OCI-LY1 (cell line): ENCODE data around the gene MXD4.

Experiments used
- H2AFZ ChIP-seq: fragments of 200-600 bp; sonication (generic), shearing (Covaris generic); 2 replicates; pipeline ENCODE4 v1.6.0; 2014; ENCODE audit warnings: antibody characterized with exemption, mild to moderate bottlenecking, low read length
- H3F3A ChIP-seq: fragments of 200-600 bp; sonication (generic), shearing (Covaris generic); 2 replicates; pipeline ENCODE4 v1.6.0; 2014; ENCODE audit warnings: mild to moderate bottlenecking, antibody characterized with exemption, low read length, moderate library complexity; ENCODE audit not compliant: insufficient read depth
- H3K27ac ChIP-seq: fragments of 200-600 bp; sonication (generic); 2 replicates; pipeline ENCODE4 v1.5.1; 2014; ENCODE audit warnings: low read length, mixed run types, mild to moderate bottlenecking, low read depth; ENCODE audit not compliant: poor library complexity, severe bottlenecking
- H3K27me3 ChIP-seq: fragments of 200-600 bp; sonication (generic); 2 replicates; pipeline ENCODE4 v1.6.0; 2014; ENCODE audit warnings: antibody characterized with exemption, mild to moderate bottlenecking, low read length, moderate library complexity; ENCODE audit not compliant: insufficient read depth
- H3K36me3 ChIP-seq: fragments of 200-600 bp; sonication (generic); 2 replicates; pipeline ENCODE4 v1.6.1; 2014; ENCODE audit warnings: mild to moderate bottlenecking, antibody characterized with exemption, low read length, moderate library complexity, mixed read lengths; ENCODE audit not compliant: insufficient read depth
- H3K4me1 ChIP-seq: fragments of 200-600 bp; sonication (generic); 2 replicates; pipeline ENCODE4 v1.5.1; 2014; ENCODE audit warnings: mild to moderate bottlenecking, low read length, moderate library complexity; ENCODE audit not compliant: insufficient read depth, severe bottlenecking
- H3K4me2 ChIP-seq: fragments of 200-600 bp; sonication (generic), shearing (Covaris generic); 2 replicates; pipeline ENCODE4 v1.6.1; 2014; ENCODE audit warnings: low read length
- H3K4me3 ChIP-seq: fragments of 200-600 bp; sonication (generic); 2 replicates; pipeline ENCODE4 v1.5.1; 2014; ENCODE audit warnings: low read length, low read depth, mild to moderate bottlenecking, mixed read lengths; ENCODE audit not compliant: poor library complexity, severe bottlenecking
- H3K79me2 ChIP-seq: fragments of 200-600 bp; shearing (Covaris generic); 2 replicates; pipeline ENCODE4 v1.6.1; 2016; ENCODE audit warnings: mixed run types, low read length, mixed read lengths; ENCODE audit not compliant: insufficient read depth
- H3K9ac ChIP-seq: fragments of 200-600 bp; sonication (generic), shearing (Covaris generic); 2 replicates; pipeline ENCODE4 v1.6.1; 2014; ENCODE audit warnings: mild to moderate bottlenecking, low read length, mixed read lengths
- H3K9me2 ChIP-seq: fragments of 200-600 bp; sonication (generic), shearing (Covaris generic); 2 replicates; pipeline ENCODE4 v1.6.1; 2014; ENCODE audit warnings: low read depth, mild to moderate bottlenecking, low read length, mixed read lengths
- H3K9me3 ChIP-seq: fragments of 200-600 bp; shearing (Covaris generic); 2 replicates; pipeline ENCODE4 v1.6.1; 2014; ENCODE audit warnings: low read length, mixed read lengths
- H4K20me1 ChIP-seq: fragments of 200-600 bp; sonication (generic), shearing (Covaris generic); 2 replicates; pipeline ENCODE4 v1.6.0; 2016; ENCODE audit warnings: mild to moderate bottlenecking, low read length; ENCODE audit not compliant: insufficient read depth
- EZH2 ChIP-seq: fragments of 200-600 bp; sonication (generic), shearing (Covaris generic); IDR thresholded peaks from 2 replicates; pipeline ENCODE4 v1.8.0; 2017; ENCODE audit warnings: borderline replicate concordance, mixed run types, mild to moderate bottlenecking, antibody characterized with exemption, low read length, moderate library complexity, mixed read lengths
- TF ChIP-seq, protein P1 (sequence below): fragments of 200-600 bp; sonication (generic), shearing (Covaris generic); IDR thresholded peaks from 2 replicates; pipeline ENCODE4 v1.5.1; 2017; ENCODE audit warnings: mild to moderate bottlenecking, antibody characterized with exemption, low read length, moderate library complexity, mixed read lengths

Gene MXD4

DNA sequence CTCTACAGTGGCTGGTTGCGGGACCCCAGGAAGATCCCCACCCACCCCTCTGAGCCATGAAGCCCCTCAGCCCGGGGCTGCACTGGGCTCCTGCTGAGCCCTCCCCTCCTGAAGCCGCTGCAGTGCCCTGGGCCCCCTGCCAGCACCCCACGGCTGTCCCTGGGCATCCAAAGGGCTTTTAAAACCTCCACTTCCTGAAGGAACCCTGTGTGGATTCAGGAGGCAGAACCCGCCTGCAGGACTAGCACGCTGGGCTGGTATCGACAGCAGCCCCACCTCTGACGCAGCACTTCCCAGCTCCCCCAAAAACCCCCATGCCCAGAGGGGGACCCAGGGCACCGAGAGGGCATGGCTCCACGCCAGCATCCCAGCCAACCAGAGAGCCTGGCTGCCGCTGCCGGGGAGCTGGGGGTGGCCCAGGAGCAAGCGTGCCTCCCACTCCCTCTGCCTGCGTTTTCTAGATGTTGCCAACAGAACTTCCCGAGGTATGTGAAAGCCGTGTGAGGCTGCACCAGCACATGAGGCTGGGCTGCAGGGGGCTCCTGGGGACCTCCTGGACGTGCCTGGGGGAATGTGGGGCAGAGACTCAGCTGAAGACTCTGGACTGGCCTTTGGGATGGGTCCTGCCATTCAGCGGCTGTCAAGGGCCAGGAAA lies 6.3 kb downstream of the MXD4 start:
- Histone ChIP-seq H4K20me1 (no peaks in the 10 kb centered on the region), H3K4me2 (no peak overlapping the region), H3K36me3 (no peaks in the 10 kb centered on the region), H3K79me2 (no peaks in the 10 kb centered on the region), H3K9me3 (no peaks in the 10 kb centered on the region), H2AFZ (no peak overlapping the region), H3K4me1 (peaks cover 7% of the 10 kb centered on the region), H3K27ac (no peak overlapping the region), H3K9me2 (no peaks in the 10 kb centered on the region), H3K9ac (no peak overlapping the region), H3K27me3 (no peaks in the 10 kb centered on the region), H3K4me3 (no peak overlapping the region), H3F3A (no peaks in the 10 kb centered on the region)
- TF ChIP-seq, protein P1, sequence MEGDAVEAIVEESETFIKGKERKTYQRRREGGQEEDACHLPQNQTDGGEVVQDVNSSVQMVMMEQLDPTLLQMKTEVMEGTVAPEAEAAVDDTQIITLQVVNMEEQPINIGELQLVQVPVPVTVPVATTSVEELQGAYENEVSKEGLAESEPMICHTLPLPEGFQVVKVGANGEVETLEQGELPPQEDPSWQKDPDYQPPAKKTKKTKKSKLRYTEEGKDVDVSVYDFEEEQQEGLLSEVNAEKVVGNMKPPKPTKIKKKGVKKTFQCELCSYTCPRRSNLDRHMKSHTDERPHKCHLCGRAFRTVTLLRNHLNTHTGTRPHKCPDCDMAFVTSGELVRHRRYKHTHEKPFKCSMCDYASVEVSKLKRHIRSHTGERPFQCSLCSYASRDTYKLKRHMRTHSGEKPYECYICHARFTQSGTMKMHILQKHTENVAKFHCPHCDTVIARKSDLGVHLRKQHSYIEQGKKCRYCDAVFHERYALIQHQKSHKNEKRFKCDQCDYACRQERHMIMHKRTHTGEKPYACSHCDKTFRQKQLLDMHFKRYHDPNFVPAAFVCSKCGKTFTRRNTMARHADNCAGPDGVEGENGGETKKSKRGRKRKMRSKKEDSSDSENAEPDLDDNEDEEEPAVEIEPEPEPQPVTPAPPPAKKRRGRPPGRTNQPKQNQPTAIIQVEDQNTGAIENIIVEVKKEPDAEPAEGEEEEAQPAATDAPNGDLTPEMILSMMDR: no peak
- TF ChIP-seq EZH2: no peak

DNA sequence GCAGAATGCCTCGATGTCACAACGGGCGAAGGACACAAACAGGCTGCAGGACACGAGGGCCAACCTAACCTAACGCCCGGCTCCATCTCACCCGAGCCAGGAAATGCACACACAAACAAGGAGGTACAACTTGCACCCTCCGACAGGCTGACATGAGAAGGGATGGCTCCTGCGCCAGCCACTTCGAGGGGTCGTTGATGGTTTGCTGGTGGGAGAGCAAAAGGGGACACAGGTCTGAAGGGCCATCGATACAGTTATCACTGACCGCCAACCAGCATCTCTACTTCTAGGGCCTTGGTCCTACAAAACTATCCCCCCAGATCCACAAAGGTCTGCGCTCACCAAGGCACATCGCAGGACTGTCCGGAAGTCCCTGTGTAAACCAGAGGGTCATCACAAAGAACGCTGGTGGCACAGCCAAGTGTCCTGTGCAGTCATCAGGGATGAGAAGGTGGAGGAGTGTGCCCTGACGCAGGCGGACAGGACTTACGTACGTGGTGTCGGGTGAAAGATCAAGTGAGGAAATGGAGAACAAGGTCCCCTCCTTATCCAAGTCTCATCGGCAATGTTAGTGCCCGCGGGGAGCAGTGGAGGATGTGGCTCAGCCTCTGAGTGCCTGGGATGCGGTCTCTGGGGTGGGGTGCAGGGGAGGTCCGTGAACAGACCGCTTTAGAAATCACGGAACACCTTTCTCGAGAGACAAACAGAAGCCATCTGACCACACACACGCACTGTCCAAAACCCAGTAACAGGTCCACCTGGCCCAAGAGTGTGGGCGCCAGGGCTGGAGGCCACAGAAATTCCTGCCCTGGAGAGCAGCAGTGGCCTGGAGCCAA lies 7.0 kb downstream of the MXD4 start:
- no peaks in the 10 kb centered on the region for H3K9me2 ChIP-seq
- no peak overlapping the region for H3K4me3 ChIP-seq
- no peaks in the 10 kb centered on the region for H3F3A ChIP-seq
- peaks cover under 1% of the 10 kb centered on the region for H3K4me1 ChIP-seq
- no peaks in the 10 kb centered on the region for H3K36me3 ChIP-seq
- H4K20me1 ChIP-seq: no peaks in the 10 kb centered on the region
- no peak overlapping the region for H3K9ac ChIP-seq
- H3K4me2 ChIP-seq: no peak overlapping the region
- H3K9me3 ChIP-seq: no peaks in the 10 kb centered on the region
- H3K79me2 ChIP-seq: no peaks in the 10 kb centered on the region
- H3K27me3 ChIP-seq: no peaks in the 10 kb centered on the region
- no peak overlapping the region for H2AFZ ChIP-seq
- no peak overlapping the region for H3K27ac ChIP-seq
- no peak for TF ChIP-seq EZH2

DNA sequence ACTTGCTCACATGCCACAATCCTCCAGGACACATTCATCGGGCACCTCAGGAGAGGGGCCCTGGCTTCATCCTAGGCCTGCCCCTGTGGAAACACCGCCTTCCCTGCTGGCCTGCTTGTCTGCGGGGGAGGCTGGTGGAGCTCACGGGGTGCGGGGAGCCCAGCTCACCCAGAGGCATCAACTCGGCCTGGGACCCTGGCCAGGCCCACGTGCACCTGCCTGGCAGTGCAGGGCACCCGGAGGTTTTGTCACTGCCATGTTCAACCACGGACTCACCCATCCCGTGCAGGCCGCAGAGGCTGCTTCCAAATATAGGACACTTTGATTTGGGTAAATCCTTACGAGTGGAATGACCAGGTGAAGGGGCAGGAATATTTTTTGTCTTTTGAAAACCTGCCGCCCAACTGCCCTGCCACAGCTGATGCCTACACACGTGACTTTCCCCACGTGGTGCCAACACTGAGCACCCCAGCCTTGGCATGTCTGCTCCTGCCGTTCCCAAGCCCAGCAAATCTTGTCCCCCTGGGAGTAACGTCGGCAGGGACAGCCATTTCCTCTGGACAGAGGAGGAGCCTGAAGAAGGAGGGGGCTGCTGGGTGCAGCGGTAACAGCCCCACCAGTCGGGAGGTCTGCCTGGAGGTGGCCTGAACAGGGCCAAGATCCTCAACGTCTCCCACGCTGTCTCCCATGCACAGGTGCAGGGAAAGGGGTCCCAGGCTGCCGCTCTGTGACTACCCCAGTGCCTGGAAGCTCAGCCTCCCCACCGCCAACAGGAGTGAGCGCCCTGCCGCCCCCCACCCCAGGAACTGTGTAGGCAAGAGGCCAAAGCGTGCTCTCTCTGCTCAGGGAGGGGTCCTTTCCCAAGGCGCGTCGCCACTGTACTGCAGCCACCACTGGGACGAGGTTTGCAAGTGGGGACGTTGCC lies 8.5 kb downstream of the MXD4 start:
- Histone ChIP-seq H2AFZ (no peak overlapping the region), H3K4me1 (no peaks in the 10 kb centered on the region), H3F3A (no peaks in the 10 kb centered on the region), H3K79me2 (no peaks in the 10 kb centered on the region), H3K4me2 (no peak overlapping the region), H3K27ac (no peak overlapping the region), H3K36me3 (no peaks in the 10 kb centered on the region), H3K9me3 (no peaks in the 10 kb centered on the region), H3K4me3 (no peak overlapping the region), H3K9ac (no peak overlapping the region), H4K20me1 (no peaks in the 10 kb centered on the region), H3K27me3 (no peaks in the 10 kb centered on the region), H3K9me2 (no peaks in the 10 kb centered on the region)
- TF ChIP-seq, protein P1: no peak
- no peak for TF ChIP-seq EZH2
